Naive thymus-derived CD4-positive, alpha-beta T cell (primary cell): Measurements from ENCODE around the gene EFR3B. TPM values are rescaled to one million over a fixed set of nuclear protein-coding genes. Genes with fewer than 3 reads are reported as not detected.

Experiments used
- ATAC-seq: fragments of 150-1000 bp; cut with Tn5 transposase; 2 replicates; pipeline ENCODE4 v1.10.0; 2021; ENCODE audit warnings: mild to moderate bottlenecking, moderate library complexity
- CTCF ChIA-PET: fragments of 350-600 bp; sonication (Branson Sonifier 250); formaldehyde crosslinking; loops from one replicate; lab custom pipeline; 2021; ENCODE audit warnings: antibody characterized with exemption; lab: Charles Lee
- POLR2A ChIA-PET: fragments of 350-600 bp; sonication (Branson Sonifier 250); formaldehyde crosslinking; loops from one replicate; lab custom pipeline; 2021; ENCODE audit warnings: antibody characterized with exemption, inconsistent platforms; lab: Charles Lee
- DNase-seq, 9 donors: peaks; one replicate each; pipeline versions ENCODE4 v3.0.0 to v3.0.0-alpha.2; 2020 to 2022; ENCODE audit warnings: mixed read lengths in 1 of 9
- H3K27ac ChIP-seq: one replicate; pipeline ENCODE4 v1.7.0; 2013; ENCODE audit warnings: mild to moderate bottlenecking, low read depth, low read length, moderate library complexity
- H3K27me3 ChIP-seq, 2 donors: one replicate each; pipeline ENCODE4 v1.7.0; 2013; ENCODE audit warnings: low read length in 2 of 2, mild to moderate bottlenecking in 2 of 2, moderate library complexity in 2 of 2; ENCODE audit not compliant: control insufficient read depth in 2 of 2, insufficient read depth in 2 of 2
- H3K36me3 ChIP-seq, 3 experiments: 1 replicate in 2 of 3; 2 replicates in 1 of 3; pipeline ENCODE4 v1.7.0; 2013; ENCODE audit warnings: low read length in 3 of 3, mild to moderate bottlenecking in 3 of 3, moderate library complexity in 1 of 3; ENCODE audit not compliant: insufficient read depth in 3 of 3, control insufficient read depth in 2 of 3
- H3K4me1 ChIP-seq, 2 donors: one replicate each; pipeline ENCODE4 v1.7.0; 2013; ENCODE audit warnings: low read length in 2 of 2, mild to moderate bottlenecking in 2 of 2, moderate library complexity in 1 of 2; ENCODE audit not compliant: control insufficient read depth in 2 of 2, insufficient read depth in 2 of 2
- H3K4me3 ChIP-seq: 2 replicates; pipeline ENCODE4 v1.7.0; 2013; ENCODE audit warnings: mild to moderate bottlenecking, low read length
- H3K9me3 ChIP-seq, 3 experiments: 1 replicate in 2 of 3; 2 replicates in 1 of 3; pipeline ENCODE4 v1.7.0; 2013; ENCODE audit warnings: low read length in 3 of 3; ENCODE audit not compliant: control insufficient read depth in 2 of 3
- H3K27ac Mint-ChIP-seq, 9 donors: one replicate each; pipeline ENCODE4 v1.8.0; 2020 to 2022; ENCODE audit warnings: mixed read lengths in 9 of 9, mild to moderate bottlenecking in 8 of 9, moderate library complexity in 5 of 9, inconsistent platforms in 2 of 9
- H3K27me3 Mint-ChIP-seq, 5 donors: one replicate each; pipeline ENCODE4 v1.8.0; 2021 to 2022; ENCODE audit warnings: mixed read lengths in 5 of 5, mild to moderate bottlenecking in 1 of 5
- H3K36me3 Mint-ChIP-seq, 5 donors: one replicate each; pipeline ENCODE4 v1.8.0; 2020 to 2022; ENCODE audit warnings: mixed read lengths in 5 of 5, mild to moderate bottlenecking in 3 of 5, inconsistent platforms in 1 of 5
- H3K4me1 Mint-ChIP-seq, 7 donors: one replicate each; pipeline ENCODE4 v1.8.0; 2020 to 2022; ENCODE audit warnings: mixed read lengths in 7 of 7, mild to moderate bottlenecking in 3 of 7, inconsistent platforms in 1 of 7
- H3K4me3 Mint-ChIP-seq, 10 donors: one replicate each; pipeline ENCODE4 v1.8.0; 2020 to 2022; ENCODE audit warnings: mild to moderate bottlenecking in 10 of 10, mixed read lengths in 10 of 10, moderate library complexity in 6 of 10, inconsistent platforms in 2 of 10
- H3K9me3 Mint-ChIP-seq, 11 donors: one replicate each; pipeline ENCODE4 v1.8.0; 2020 to 2022; ENCODE audit warnings: mixed read lengths in 11 of 11, mild to moderate bottlenecking in 4 of 11, inconsistent platforms in 1 of 11, moderate library complexity in 1 of 11
- intact Hi-C, 2 donors: fragments of 100-400 bp; cut with micrococcal nuclease; formaldehyde crosslinking; loops; one replicate each; pipeline ENCODE4 v1.15.1; 2023
- polyA plus RNA-seq, 2 donors: library from polyadenylated mRNA; unstranded; fragments of 300-500 nt; fragmentation: Illumina TruSeq; gene quantifications; one replicate each; pipeline ENCODE4 v1.2.3, GENCODE V29; 2021
- total RNA-seq, 6 experiments: library from RNA in 5 of 6; stranded (reverse) in 5 of 6; gene quantifications; 1 replicate in 5 of 6; 2 replicates in 1 of 6; pipeline ENCODE4 v1.2.3 and lab custom pipeline; 2021 to 2026

The EFR3B gene
- total and polyA plus RNA-seq, 7 experiments from 2014 or later: 0.05 to 0.10 (median 0.08) TPM; not detected in 3

DNA sequence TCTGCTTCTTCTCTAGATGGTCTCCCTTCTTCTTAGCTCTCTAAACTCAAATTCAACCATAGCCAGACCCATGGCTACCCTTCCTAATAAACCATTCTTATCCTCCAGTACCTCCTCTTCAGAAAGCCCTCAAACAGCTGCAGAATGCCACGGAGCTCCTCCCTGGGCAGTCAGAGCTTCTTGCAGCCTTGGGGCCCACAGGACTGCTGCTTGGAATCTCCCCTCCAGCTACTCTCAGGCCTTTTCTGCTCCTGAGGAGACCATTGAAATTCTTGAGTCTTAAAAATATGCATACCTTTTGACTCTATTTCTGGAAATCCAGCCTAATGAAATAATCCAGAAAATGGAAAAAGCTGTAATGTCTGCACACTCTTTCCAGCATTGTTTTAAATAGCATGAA, 30.7 kb downstream of the EFR3B start:
- Histone ChIP-seq H3K27me3 (no peaks in the 10 kb centered on the region), H3K27ac (no peak overlapping the region), H3K9me3 (no peaks in the 10 kb centered on the region), H3K36me3 (no peaks in the 10 kb centered on the region), H3K4me3 (no peak overlapping the region), H3K4me1 (no peaks in the 10 kb centered on the region)
- no peak for ATAC-seq
- ChIA-PET POLR2A (no interaction called here), CTCF (interaction anchor here (0.6 kb wide), 1 partner anchor 1250 kb away, joined by 3 read pairs; no protein-coding TSS in a partner anchor)
- no peak overlapping the region for H3K4me3 Mint-ChIP-seq
- DNase-seq: no peak
- H3K27ac Mint-ChIP-seq: peak overlapping the region in 1 of 9 donors; percentile 13
- H3K9me3 Mint-ChIP-seq: peaks cover 0 to 1% (median 0%) of the 10 kb centered on the region in 11 donors
- H3K36me3 Mint-ChIP-seq: peaks cover 0 to 5% (median 0%) of the 10 kb centered on the region in 5 donors
- peaks cover 0 to 1% (median 0%) of the 10 kb centered on the region in 7 donors for H3K4me1 Mint-ChIP-seq
- intact Hi-C loops: no loop called here
- peaks cover 0 to 24% (median 11%) of the 10 kb centered on the region in 5 donors for H3K27me3 Mint-ChIP-seq

DNA sequence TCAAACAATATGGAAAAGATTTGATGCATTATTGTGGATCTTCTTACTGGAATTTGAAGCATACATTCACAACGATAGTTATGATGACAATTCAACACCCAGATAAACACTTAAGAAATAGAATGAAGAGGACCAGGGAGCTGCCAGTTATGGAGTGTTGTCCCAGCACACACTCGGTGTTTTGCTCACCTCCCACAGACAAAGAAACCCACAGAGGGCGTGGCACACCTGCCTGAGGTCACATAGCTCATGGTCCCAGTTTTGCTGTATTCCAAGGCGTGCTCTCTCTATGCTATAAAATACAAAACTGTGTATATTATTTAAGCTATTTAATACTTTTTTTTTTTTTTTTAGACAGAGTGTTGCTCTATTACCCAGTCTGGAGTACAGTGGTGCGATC, 31.1 kb downstream of the EFR3B start:
- Histone ChIP-seq H3K27me3 (no peaks in the 10 kb centered on the region), H3K27ac (no peak overlapping the region), H3K4me3 (no peak overlapping the region), H3K36me3 (no peaks in the 10 kb centered on the region), H3K4me1 (no peaks in the 10 kb centered on the region), H3K9me3 (no peaks in the 10 kb centered on the region)
- DNase-seq (no peak), ATAC-seq (no peak)
- Mint-ChIP-seq H3K27me3 (peaks cover 4 to 27% (median 11%) of the 10 kb centered on the region in 5 donors), H3K4me3 (no peak overlapping the region), H3K27ac (peak overlapping the region in 1 of 9 donors; percentile 13), H3K4me1 (peaks cover 0 to 1% (median 0%) of the 10 kb centered on the region in 7 donors), H3K36me3 (peaks cover 0 to 5% (median 0%) of the 10 kb centered on the region in 5 donors), H3K9me3 (peaks cover 0 to 1% (median 0%) of the 10 kb centered on the region in 11 donors)
- POLR2A ChIA-PET: no interaction called here
- intact Hi-C loops: no loop called here
- CTCF ChIA-PET: interaction anchor here (0.6 kb wide), 3 partner anchors 43 to 1251 kb away, joined by 3 to 5 read pairs (median 3); no protein-coding TSS in a partner anchor

DNA sequence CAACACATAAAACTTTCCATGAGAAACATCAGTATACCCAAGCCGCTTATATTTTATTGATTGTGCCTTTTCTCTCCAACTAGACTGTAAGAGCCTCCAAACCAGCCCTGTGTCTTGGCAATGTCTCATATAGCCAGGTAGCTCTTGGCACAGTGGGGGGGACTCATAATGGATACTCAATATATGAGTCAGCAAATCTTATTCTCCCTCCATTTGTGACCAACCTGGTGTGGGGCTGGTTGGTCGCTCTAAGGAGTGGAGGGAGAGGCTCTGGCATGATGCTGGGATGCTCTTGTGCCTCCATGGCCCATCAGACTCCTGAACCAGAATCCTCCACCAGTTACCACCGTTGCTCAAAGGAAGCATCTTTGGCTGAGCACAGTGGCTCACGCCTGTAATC, 32.0 kb downstream of the EFR3B start:
- Mint-ChIP-seq H3K4me3 (no peak overlapping the region), H3K27ac (no peak overlapping the region), H3K36me3 (peaks cover 0 to 5% (median 0%) of the 10 kb centered on the region in 5 donors), H3K4me1 (peaks cover 0 to 1% (median 0%) of the 10 kb centered on the region in 7 donors), H3K27me3 (peaks cover 6 to 33% (median 13%) of the 10 kb centered on the region in 5 donors), H3K9me3 (peaks cover 0 to 1% (median 0%) of the 10 kb centered on the region in 11 donors)
- Histone ChIP-seq H3K27ac (no peak overlapping the region), H3K27me3 (no peaks in the 10 kb centered on the region), H3K9me3 (no peaks in the 10 kb centered on the region), H3K36me3 (no peaks in the 10 kb centered on the region), H3K4me3 (no peak overlapping the region), H3K4me1 (no peaks in the 10 kb centered on the region)
- intact Hi-C loops: no loop called here
- ChIA-PET CTCF (interaction anchor here (0.6 kb wide), 2 partner anchors 42 to 1192 kb away, joined by 5 to 8 read pairs; no protein-coding TSS in a partner anchor), POLR2A (no interaction called here)
- ATAC-seq (no peak), DNase-seq (no peak)

DNA sequence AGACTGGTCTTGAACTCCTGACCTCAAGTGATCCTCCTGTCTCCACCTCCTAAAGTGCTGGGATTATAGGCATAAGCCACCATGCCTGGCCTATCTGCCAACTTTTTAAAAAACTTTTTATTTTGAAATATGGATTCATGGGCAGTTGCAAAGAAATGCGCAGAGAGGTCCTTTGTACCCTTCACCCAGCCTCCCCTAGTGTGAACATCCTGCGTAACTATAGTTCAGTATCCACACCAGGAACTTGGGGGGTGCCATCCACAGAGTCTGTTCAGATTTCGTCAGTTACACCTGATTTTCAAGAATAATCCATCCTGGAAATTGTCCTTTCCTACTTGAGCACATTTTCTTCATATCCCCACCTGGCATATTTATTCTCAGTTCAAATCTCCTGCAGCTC, 33.0 kb downstream of the EFR3B start:
- peaks cover 0 to 5% (median 0%) of the 10 kb centered on the region in 5 donors for H3K36me3 Mint-ChIP-seq
- no peaks in the 10 kb centered on the region for H3K9me3 Mint-ChIP-seq
- no peaks in the 10 kb centered on the region for H3K27me3 ChIP-seq
- no peak overlapping the region for H3K27ac Mint-ChIP-seq
- H3K4me1 Mint-ChIP-seq: peaks cover 0 to 1% (median 0%) of the 10 kb centered on the region in 7 donors
- H3K4me1 ChIP-seq: no peaks in the 10 kb centered on the region
- ATAC-seq (no peak), DNase-seq (no peak)
- no peaks in the 10 kb centered on the region for H3K9me3 ChIP-seq
- intact Hi-C loops: no loop called here
- H3K36me3 ChIP-seq: no peaks in the 10 kb centered on the region
- H3K27ac ChIP-seq: no peak overlapping the region
- peaks cover 6 to 39% (median 16%) of the 10 kb centered on the region in 5 donors for H3K27me3 Mint-ChIP-seq
- POLR2A ChIA-PET: no interaction called here
- H3K4me3 ChIP-seq: no peak overlapping the region
- H3K4me3 Mint-ChIP-seq: no peak overlapping the region
- CTCF ChIA-PET: no interaction called here

DNA sequence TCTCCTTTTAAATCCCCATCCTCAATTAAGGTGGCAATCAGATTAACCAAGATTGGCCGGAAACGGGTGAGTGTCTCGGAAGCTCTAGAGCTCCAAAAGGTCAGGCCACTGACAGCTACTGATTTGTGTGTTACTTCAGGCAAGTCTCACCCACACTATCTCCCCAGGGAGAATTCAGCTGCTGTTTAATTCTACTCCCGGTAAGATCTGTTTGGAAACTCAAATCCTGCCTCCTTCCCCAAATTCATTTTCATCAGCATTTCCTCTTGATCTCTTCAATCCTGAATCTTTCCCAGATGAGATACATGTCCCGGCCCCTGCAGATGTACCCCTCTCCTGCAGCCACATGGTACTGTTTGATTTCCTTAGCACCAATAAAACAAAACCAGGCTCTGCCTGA, 34.9 kb downstream of the EFR3B start:
- no peaks in the 10 kb centered on the region for H3K36me3 ChIP-seq
- H3K27me3 ChIP-seq: no peaks in the 10 kb centered on the region
- no peak overlapping the region for H3K4me3 ChIP-seq
- CTCF ChIA-PET: no interaction called here
- H3K9me3 Mint-ChIP-seq: no peaks in the 10 kb centered on the region
- intact Hi-C loops: no loop called here
- no peak overlapping the region for H3K27ac ChIP-seq
- no peak overlapping the region for H3K27ac Mint-ChIP-seq
- POLR2A ChIA-PET: no interaction called here
- peaks cover 0 to 1% (median 0%) of the 10 kb centered on the region in 7 donors for H3K4me1 Mint-ChIP-seq
- ATAC-seq: no peak
- H3K9me3 ChIP-seq: no peaks in the 10 kb centered on the region
- H3K4me1 ChIP-seq: no peaks in the 10 kb centered on the region
- no peak for DNase-seq
- H3K36me3 Mint-ChIP-seq: peaks cover 0 to 5% (median 0%) of the 10 kb centered on the region in 5 donors
- H3K27me3 Mint-ChIP-seq: peaks cover 14 to 44% (median 23%) of the 10 kb centered on the region in 5 donors
- H3K4me3 Mint-ChIP-seq: no peak overlapping the region

DNA sequence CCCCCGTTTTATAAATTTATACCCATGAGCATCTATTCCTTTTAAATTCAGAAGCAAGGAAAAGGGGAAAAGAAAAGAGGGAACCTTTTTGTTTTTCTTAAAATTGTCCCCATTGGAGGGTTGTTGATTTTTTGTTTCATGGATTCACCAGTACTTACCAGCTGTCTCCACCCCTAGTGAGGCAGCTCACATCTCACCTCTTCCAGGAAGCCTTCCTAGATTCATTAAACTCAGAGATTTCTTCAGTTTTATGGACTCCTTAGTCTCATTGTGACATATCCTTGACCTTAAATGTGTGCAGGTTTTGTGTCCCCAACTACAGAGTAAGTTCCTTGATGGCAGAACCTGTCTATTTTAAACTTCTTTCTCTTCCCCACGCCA, 35.9 kb downstream of the EFR3B start:
- ChIA-PET CTCF (no interaction called here), POLR2A (no interaction called here)
- no peak overlapping the region for H3K27ac ChIP-seq
- no peak overlapping the region for H3K27ac Mint-ChIP-seq
- H3K4me1 ChIP-seq: no peaks in the 10 kb centered on the region
- intact Hi-C loops: no loop called here
- H3K36me3 ChIP-seq: no peaks in the 10 kb centered on the region
- H3K27me3 Mint-ChIP-seq: peaks cover 14 to 46% (median 23%) of the 10 kb centered on the region in 5 donors
- H3K36me3 Mint-ChIP-seq: peaks cover 0 to 5% (median 0%) of the 10 kb centered on the region in 5 donors
- peaks cover 0 to 1% (median 0%) of the 10 kb centered on the region in 7 donors for H3K4me1 Mint-ChIP-seq
- no peak for ATAC-seq
- H3K4me3 Mint-ChIP-seq: no peak overlapping the region
- H3K9me3 ChIP-seq: no peaks in the 10 kb centered on the region
- H3K4me3 ChIP-seq: no peak overlapping the region
- H3K9me3 Mint-ChIP-seq: no peaks in the 10 kb centered on the region
- no peak for DNase-seq
- H3K27me3 ChIP-seq: no peaks in the 10 kb centered on the region
